ENCODE data around the gene MOV10L1. TPM values are rescaled to one million over a fixed set of nuclear protein-coding genes. Genes with fewer than 3 reads are reported as not detected.

The MOV10L1 gene
- total and polyA plus RNA-seq, 9 of the 15 experiments (the other 6 are each of a cell fraction or from before 2014, with no cell fraction given) = 0.06 to 0.43 (median 0.15) TPM

GRCh38 chr22:50138041-50138440 lies 48.2 kb downstream of the MOV10L1 start:
- no peaks in the 10 kb centered on the region for H3K36me3 ChIP-seq (ENCODE audit: control insufficient read depth, insufficient read depth, low read length)
- H3K4me3 ChIP-seq = no peak overlapping the region
- no peaks in the 10 kb centered on the region for H3K79me2 ChIP-seq (ENCODE audit: control insufficient read depth, insufficient read depth, low read length)
- ChIA-PET CTCF (ENCODE audit: low intra/inter-chr PET ratio) (no interaction called here), POLR2A (no interaction called here)
- 78% methylated on average over 4 of the region's 4 CpGs for WGBS (ENCODE audit: insufficient coverage, low coverage, missing lambda C conversion rate)
- no peaks in the 10 kb centered on the region for H3K9me1 ChIP-seq (ENCODE audit: control insufficient read depth, insufficient read depth, low read length)
- no peaks in the 10 kb centered on the region for H3K27me3 ChIP-seq (ENCODE audit: control insufficient read depth in 2 of 2, insufficient read depth in 2 of 2, low read length in 2 of 2)
- DNase-seq (ENCODE audit: extremely low read depth in 1 of 4, low spot score in 3 of 4) = no peak
- in situ Hi-C loops (cut with MboI) (no loop called here), intact Hi-C loops (cut with micrococcal nuclease) (no loop called here)
- H4K20me1 ChIP-seq (replicated peaks; ENCODE audit: control insufficient read depth, insufficient read depth, low read length) = no peaks in the 10 kb centered on the region
- no peak overlapping the region for H3K27ac ChIP-seq (ENCODE audit: extremely low read depth, low read depth, low read length)
- no peak overlapping the region for H3K4me2 ChIP-seq (ENCODE audit: insufficient read depth, low read length)
- H3K9me3 ChIP-seq (replicated peaks; ENCODE audit: control insufficient read depth, insufficient read depth, low read depth, low read length) = no peaks in the 10 kb centered on the region
- H3K9ac ChIP-seq (ENCODE audit: insufficient read depth in 1 of 2, low read depth in 2 of 2, low read length in 2 of 2) = no peak overlapping the region
- ATAC-seq = no peak
- no peak for FAIRE-seq
- H2AFZ ChIP-seq (ENCODE audit: low read depth, low read length) = no peak overlapping the region
- peaks cover 4 to 11% of the 10 kb centered on the region in 2 experiments; a peak in 3 of 5 replicates for H3K4me1 ChIP-seq (replicated peaks in 1 of 2; ENCODE audit: control insufficient read depth in 2 of 2, insufficient read depth in 2 of 2, low read length in 2 of 2)
- BruUV-seq (replicated peaks) = no TSS peak
- no peak for TF ChIP-seq FOSL1 (tag; conservative IDR thresholded peaks at IDR 0.05)
- TF ChIP-seq TEAD1 (CRISPR knock-in tag; IDR thresholded peaks at IDR 0.05) = no peak
- TF ChIP-seq DMBX1 (CRISPR knock-in tag; IDR thresholded peaks at IDR 0.05; ENCODE audit: borderline replicate concordance) = no peak
- TF ChIP-seq C11orf30 (IDR thresholded peaks at IDR 0.05; ENCODE audit: low read depth) = no peak
- TF ChIP-seq CBFA2T2 (conservative IDR thresholded peaks at IDR 0.05) = no peak
- no peak for TF ChIP-seq EZH2 (IDR thresholded peaks at IDR 0.05; ENCODE audit: borderline replicate concordance, low read depth, low read length)
- TF ChIP-seq MCM5 (IDR thresholded peaks at IDR 0.05; ENCODE audit: low read depth) = no peak
- TF ChIP-seq, protein P1, sequence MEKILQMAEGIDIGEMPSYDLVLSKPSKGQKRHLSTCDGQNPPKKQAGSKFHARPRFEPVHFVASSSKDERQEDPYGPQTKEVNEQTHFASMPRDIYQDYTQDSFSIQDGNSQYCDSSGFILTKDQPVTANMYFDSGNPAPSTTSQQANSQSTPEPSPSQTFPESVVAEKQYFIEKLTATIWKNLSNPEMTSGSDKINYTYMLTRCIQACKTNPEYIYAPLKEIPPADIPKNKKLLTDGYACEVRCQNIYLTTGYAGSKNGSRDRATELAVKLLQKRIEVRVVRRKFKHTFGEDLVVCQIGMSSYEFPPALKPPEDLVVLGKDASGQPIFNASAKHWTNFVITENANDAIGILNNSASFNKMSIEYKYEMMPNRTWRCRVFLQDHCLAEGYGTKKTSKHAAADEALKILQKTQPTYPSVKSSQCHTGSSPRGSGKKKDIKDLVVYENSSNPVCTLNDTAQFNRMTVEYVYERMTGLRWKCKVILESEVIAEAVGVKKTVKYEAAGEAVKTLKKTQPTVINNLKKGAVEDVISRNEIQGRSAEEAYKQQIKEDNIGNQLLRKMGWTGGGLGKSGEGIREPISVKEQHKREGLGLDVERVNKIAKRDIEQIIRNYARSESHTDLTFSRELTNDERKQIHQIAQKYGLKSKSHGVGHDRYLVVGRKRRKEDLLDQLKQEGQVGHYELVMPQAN (IDR thresholded peaks at IDR 0.05; ENCODE audit: borderline replicate concordance) = no peak
- no peak for TF ChIP-seq ZFX (CRISPR knock-in tag; IDR thresholded peaks at IDR 0.05)
- TF ChIP-seq HEY1 (CRISPR knock-in tag; IDR thresholded peaks at IDR 0.05; ENCODE audit: borderline replicate concordance) = no peak
- no peak for TF ChIP-seq CHD2 (IDR thresholded peaks at IDR 0.05; ENCODE audit: low read depth, low read length)
- no peak for TF ChIP-seq RCOR1 (IDR thresholded peaks at IDR 0.05; ENCODE audit: borderline replicate concordance in 1 of 2, low read depth in 2 of 2, low read length in 2 of 2)
- no peak for TF ChIP-seq ZSCAN29 (IDR thresholded peaks at IDR 0.05)
- no peak for TF ChIP-seq EWSR1 (IDR thresholded peaks at IDR 0.05; ENCODE audit: borderline replicate concordance, low read depth, partially characterized antibody)
- no peak for TF ChIP-seq USF2 (CRISPR knock-in tag; IDR thresholded peaks at IDR 0.05)
- TF ChIP-seq RBM17 (IDR thresholded peaks at IDR 0.05; ENCODE audit: borderline replicate concordance, low read depth, low read length) = no peak
- TF ChIP-seq, protein P2, sequence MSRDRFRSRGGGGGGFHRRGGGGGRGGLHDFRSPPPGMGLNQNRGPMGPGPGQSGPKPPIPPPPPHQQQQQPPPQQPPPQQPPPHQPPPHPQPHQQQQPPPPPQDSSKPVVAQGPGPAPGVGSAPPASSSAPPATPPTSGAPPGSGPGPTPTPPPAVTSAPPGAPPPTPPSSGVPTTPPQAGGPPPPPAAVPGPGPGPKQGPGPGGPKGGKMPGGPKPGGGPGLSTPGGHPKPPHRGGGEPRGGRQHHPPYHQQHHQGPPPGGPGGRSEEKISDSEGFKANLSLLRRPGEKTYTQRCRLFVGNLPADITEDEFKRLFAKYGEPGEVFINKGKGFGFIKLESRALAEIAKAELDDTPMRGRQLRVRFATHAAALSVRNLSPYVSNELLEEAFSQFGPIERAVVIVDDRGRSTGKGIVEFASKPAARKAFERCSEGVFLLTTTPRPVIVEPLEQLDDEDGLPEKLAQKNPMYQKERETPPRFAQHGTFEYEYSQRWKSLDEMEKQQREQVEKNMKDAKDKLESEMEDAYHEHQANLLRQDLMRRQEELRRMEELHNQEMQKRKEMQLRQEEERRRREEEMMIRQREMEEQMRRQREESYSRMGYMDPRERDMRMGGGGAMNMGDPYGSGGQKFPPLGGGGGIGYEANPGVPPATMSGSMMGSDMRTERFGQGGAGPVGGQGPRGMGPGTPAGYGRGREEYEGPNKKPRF (IDR thresholded peaks at IDR 0.05; ENCODE audit: low read depth, low read length) = no peak
- no peak for TF ChIP-seq MCM7 (IDR thresholded peaks at IDR 0.05)
- no peak for TF ChIP-seq SMC3 (conservative IDR thresholded peaks at IDR 0.05; ENCODE audit: insufficient read depth, low read depth, low read length)

Data from K562 (cell line).